ENCODE measurements around the gene CATSPER3.

The CATSPER3 gene

DNA sequence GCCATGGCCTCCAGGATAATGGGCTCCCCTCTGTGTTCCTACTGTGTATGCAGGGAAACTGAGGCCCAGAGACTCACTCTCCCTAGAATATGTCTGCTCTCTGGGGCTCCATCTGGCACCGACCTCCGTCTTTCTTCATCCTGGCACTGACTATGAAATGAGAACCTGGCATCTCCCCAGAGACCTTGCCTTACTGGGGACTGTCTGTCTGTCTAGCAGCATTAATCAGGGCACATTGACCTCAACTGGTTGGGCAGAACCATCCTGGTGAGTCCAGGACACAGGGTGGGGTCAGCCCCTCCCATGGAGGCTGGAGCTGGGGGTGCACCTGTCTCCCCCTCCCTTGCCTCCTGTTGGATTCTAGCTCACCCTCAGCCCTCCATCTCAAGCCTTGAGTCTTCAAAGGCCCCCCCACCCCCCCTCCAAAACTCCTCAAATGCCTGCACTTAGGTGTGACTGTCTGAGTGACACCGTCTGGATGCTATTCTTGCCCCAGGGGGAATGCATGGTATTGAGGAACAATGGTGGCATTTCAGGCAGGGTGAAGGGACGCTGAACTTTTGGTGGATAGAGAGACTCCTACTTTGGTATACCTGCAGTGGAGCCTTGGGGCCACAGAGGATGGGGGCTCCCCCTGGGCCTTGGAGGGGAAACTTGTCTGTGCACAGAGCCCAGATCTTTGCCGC lies 79.1 kb downstream of the CATSPER3 start:
- DNase-seq, result no peak

DNA sequence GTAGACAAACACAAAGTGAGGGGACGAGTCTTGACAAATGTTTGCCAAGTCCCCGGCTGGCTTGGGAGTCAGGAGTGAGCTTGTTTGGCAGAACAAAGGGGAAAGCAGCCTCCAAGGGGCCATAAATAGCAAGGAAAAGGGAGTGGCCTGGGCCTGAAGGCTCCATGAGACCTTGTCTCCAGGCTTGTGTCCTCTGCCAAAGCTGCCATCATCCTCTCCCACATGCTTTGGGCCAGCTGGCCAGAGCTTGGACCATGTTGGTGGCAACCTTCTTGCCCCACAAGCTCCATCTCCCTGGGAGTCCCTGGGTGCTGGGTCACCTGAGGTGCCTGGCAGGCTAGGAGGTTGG lies 79.6 kb downstream of the CATSPER3 start:
- no peak for DNase-seq

DNA sequence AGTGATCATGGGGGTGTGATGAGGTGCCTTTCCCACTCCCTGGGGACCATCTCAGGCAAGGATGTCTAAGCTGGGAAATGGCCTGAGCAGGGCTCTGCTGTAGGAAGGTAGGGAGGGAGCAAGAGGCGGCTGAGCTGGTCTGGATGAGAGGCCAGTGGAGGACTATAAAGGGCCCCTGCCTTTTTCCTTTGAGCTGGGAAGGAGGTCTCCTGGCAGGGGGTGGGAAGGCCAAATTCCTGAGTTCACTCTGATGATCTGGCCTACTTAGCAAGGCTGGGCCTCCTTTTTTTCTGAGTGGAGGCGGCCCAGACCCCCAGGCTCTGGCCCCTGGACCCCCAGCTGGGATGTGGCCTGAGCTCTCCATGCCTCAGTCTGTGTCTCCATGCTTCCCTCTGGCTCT lies 80.6 kb downstream of the CATSPER3 start:
- no peak for DNase-seq

DNA sequence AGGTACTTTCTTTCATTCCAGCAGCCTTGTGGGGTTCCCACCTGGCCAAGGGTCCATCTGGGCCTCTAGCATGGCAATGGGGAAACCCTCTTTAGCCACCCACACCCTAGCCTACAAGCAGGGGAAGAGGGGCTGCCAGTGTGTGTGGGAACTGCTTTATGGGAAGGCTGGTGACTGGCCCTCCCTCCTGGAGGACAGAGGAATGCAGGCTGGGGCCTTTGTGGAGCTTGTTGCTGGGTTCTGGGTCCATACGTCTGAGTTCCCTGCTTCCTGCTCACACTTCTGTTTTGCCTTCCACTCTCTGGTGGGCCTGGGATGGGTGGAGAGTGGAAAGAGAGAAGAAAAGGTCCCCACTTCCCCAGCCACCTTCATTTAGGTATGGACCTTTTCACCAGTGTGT lies 81.2 kb downstream of the CATSPER3 start:
- no peak for DNase-seq

DNA sequence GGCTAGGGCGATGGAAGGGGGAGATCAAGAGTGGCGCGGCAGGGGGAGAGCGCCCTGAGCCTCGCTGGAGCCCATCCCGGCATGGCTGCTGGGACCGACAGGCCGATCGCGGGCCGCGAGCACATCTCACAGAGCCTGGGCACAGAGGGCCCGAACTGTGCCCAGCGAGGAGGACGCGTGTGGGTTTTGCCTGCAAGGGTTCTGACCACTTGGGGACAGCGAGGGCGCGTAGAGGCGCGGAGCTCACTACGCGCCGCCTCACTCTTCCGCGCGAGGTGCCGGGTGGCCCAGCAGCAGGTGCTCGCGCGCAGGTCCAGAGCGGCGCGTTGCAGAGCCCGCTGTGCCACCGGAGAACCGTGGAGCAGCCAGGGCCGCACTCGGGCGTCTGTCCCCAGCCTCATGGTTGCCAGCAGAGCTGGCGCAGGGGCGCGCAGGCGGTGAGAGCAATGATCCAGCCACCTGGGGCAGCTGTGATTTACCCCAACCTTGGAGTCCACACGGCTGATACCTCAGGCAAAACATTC lies 82.6 kb downstream of the CATSPER3 start:
- DNase-seq, result no peak

DNA sequence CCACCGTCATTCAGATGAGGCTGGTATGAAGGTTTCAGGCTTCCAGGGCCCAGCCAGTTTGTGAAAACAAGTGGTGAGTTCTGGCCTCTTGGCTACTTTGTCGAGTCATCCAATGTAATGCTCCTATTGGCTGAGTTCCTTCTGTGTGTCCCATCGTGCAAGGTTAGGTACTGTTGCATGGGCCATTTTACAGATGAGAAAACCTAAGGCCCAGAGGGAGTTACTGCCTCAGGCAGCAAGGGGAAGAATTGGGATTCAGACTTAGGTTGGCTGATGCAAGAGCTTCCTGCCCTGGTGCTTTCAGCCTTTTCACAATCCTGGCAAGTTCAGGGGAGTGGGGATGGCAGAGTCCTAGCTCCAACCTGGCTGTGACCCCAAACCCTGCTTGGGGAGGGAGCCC lies 83.7 kb downstream of the CATSPER3 start:
- no peak for DNase-seq

DNA sequence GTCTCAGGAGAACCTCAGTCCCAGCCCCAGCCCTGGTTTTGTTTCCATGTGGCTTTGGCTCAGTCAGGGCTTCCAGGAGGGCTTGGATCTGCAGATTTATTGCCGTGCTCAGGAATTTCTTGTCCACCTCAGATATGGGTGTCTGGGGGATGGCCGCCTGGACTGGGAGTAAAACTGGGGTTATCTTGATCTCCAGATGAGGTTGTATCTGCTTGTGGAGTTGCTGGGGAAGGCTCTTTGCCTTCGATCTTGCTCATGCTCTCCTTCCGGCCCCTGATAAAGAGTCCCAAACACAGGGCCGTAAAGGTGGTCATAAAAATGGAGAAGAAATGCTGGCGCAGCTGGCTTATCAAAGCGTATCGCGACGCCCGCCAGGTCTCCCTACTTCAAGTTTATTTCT lies 84.2 kb downstream of the CATSPER3 start:
- DNase-seq, result no peak

DNA sequence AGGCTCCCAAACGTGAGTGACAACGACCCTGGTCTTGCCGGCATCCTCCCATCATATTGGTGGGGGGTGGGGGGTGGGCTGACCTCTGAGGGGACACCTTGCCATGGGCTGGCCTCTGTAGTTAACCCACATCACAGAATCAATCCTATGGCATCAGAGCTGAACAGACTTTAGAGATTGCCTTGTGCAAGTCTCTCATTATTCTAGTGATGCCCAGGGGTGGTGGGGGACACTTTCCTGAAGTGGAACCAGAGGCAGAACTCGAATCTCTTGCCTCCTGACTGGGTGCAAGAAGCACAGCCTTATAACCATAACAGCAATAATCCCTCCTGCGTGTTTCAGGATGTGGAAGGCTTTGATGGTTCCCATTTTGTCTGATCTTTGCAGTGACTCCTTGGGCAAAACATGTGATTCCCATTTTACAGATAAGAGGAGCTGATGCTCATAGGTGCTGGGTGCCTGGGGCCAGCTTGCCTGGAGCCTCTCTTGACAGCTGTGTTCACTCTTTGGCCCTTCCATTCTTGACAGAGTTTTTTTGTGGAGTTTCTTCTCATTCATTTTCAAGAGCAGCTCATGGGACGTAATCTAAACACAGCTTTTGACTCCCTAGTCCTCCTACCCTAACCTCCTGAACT lies 84.9 kb downstream of the CATSPER3 start:
- DNase-seq, result no peak

DNA sequence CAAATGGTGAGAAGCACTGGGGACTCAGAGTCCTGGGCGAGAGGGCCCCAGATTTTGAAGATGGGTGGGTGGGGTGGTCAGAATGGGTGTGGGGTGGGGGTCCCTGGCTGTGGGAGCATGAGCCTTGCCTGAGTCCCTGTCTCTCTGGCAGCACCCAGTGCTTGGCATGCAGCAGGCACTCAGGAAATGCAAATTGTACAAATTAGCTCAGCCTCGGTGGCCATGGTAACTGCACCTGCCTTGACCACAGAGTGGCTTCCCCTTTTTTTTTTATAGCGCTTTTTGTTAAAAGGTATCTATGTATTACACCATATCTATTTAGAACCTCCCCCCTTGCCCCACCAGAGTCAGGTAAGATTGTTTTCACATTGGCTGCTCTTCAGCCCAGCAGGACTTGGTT lies 85.6 kb downstream of the CATSPER3 start:
- DNase-seq, result no peak

DNA sequence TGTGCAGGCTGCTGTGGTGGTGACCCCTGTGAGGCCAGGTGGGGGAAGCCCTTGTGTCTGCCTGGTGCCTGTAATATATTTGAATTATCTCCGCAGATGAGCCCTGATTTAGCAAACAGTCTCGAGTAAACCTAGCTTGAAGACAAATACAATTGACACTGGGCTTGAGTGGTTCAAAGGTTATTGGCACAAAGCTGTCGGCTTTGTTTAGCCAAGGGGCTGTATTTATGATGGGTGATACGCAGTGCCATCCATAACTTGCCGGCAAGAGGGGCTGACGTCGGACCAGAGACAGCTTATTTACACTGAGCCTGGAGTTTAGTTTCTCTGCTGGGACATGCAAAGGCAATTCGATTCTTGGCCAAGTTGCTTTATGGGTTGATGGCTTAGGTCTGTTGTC lies 86.3 kb downstream of the CATSPER3 start:
- DNase-seq, result no peak

DNA sequence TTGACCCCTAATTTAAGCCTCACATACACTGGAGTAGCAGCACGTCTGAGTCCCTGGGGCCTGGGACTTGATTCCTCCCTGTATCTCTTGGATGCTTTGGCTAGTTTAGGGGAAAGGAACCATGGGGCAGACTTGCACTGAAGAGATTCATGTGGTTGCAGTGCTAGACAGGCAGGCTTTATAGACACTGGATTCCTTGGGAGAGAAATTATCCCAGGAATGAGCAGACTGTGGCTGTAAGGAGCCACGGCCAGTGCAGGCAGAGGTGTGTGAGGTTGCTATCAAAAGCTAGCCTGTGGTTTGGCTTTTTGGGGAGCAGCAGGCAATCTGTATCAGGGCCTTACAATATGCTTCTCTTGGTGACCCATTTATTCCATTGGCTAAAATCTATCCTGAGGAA lies 86.8 kb downstream of the CATSPER3 start:
- no peak for DNase-seq

DNA sequence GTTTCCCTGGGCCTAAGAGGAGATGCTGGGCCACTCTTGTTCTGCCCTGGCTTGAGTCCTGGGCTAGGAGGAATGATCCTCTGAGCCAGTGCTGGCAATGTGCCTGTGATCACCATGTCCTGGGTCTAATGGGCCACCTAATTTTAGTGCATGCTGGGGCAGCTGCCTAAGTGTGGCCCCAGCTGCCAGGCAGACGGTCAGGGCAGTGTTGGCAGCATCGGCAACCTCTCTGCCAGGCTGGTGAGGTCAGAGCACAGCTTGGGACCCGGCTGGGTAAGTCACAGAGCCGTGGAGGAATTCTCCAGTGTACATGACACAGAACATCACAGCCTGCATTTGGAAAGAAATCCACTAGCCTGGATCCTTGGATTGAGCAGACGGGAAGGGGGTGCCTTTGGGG lies 87.7 kb downstream of the CATSPER3 start:
- no peak for DNase-seq

DNA sequence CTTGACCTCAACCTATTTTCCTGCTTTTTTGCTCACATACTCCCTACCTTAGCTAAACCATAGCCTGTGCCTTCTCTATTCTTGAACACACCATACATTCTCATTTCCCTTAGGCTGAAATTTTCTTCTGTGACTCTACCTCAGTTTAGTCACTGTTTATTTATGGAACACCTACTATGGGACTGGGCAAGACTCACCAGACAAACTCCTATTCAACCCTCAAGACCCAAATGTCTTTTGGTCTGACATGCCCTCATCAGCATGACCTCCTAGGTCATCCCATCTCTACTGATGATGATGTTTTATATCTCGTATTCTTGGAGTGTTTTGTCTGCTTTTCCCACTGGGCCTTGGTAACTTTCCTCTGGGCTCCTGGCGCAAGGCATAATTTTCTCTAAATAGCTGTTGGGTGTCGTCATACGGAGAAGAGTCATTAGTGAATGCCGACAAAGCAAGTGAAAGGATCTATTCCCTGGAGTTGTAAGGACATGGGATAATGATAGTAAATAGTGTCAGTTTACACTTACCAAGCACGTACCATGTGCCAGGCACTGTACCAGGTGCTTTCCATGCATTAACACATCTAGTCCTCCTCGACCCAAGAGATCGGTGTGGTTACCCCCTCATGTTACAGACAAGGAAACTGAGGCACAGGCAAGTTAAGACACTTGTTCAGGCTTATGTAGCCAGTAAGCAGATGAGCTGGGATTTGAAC lies 88.8 kb downstream of the CATSPER3 start:
- DNase-seq, result no peak

DNA sequence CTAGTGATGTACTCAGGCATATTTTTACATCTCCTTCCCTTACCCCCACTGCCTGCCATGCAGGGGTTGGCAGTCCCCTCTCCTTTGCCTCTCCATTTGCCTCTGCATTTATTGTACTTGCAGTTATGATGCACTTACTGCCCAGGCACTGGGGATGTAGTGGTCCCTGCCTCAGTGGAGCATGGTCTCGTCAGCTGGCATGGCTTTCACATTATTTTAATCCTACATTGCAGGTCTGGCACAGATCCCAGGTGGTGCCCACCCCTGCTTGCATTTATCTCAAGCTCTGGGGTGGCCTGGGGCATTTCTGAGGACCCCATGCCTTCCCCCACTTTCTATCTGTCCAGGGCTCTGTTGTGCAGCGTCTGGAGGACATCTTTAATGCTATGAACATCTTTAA lies 89.5 kb downstream of the CATSPER3 start:
- no peak for DNase-seq

DNA sequence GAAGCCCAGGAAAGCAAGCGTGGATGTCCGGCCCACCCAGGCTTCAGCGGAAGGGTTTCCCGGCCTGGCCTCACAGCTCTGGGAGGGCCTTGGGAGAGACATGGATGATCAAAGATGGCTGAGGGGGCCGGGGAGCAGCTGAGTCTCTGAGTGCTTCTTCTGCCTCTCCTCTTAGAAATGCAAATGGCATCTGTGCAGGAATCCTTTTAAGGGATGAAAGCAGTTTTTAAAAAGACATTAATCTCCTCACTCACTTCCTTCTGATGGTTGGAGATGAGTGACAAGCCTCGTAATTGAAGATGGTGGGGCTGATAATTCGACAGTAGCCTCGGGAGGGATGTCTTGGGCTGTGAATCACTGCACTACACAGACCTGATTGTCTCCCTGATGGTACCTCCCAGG lies 90.6 kb downstream of the CATSPER3 start:
- no peak for DNase-seq

DNA sequence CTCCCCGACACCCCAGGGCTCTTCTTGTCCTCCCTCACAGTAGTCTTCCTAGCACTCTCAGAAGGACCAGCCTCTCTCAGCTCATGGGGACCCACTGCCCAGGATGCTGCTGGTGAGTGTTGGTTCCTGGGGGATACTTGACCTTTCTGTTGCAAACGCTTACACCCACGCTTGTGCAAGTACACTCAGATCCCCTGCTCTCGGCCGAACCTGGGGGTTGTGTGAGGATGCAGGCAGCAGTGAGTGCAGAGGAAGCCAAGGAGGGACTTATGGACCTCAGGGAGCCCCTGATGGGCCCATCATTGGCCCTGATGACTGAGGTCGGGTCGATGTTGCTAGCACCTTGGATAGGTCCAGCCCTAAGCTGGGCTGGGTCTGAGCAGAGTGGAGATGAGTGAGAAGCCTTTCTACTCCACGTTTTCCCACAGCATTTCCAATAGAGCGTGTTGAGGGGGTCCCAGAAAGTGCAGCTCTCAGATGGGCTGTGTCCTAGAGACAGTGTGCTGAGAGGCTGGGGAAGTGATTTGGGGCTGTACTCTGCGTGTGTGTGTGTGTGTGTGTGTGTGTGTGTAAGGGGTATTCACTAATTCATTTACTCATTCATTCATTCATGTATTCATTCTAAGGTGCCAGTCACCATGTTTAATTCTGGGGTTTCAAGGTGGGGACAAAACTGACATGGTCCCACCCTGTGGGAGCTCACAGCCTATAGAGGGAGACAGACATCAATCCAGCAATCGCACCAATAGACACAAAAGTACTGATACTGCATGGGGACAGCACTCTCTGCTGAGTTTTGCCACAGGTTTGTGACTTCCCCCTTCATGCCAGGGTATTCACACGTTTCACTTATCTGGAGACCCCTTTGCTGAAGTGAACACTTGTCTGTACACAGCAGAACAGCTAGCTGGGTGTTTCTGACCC lies 91.6 kb downstream of the CATSPER3 start:
- no peak for DNase-seq

DNA sequence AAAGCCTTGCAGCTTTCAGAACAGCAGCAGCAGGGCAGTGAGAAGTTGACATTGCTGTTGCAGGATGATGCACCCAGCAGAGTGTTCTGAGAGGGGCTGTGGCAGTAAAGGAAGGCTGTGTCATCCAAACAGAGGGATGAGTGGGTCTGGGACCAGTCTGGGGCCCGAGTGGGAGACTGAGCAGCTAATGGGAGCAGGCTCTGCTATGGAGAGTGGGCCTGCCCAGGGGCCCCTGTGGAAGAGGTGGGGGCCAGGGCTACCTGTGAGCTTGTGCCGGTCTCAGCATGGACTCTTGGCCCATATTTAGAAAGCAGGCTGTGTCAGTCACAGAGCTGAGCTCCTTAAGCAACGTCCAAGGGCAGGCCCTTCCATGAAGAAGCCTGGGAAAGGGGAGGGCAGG lies 92.3 kb downstream of the CATSPER3 start:
- no peak for DNase-seq

DNA sequence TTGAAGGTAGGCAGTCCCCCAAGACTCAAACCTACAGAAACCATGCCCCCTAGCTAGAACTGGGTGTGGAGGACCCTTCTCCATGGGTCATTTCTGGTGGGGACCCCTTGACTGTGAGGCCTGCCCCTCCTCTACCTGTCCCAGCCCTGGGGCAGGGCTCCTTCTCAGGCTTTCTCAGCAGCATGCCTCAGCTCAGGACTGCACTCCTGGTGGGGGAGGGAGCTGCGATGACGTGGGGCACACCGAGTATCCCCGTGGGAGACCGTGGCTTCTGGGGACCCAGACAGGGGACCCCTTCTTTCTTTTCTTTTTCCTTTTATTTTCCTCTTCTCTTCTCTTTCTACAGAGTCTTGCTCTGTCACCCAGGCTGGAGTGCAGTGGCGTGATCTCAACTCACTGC lies 93.3 kb downstream of the CATSPER3 start:
- DNase-seq, result no peak
